GM18507 (cell line): ENCODE results near the gene STH.

Source experiments
- DNase-seq: peaks from one replicate; pipeline ENCODE4 v3.0.0; 2011; ENCODE audit warnings: low read depth; ENCODE audit not compliant: insufficient read length; ENCODE audit errors: extremely low spot score
- FAIRE-seq: peaks from 2 replicates; lab custom pipeline; 2011; peaks lifted over from hg19 to GRCh38; lab: Jason Lieb, UNC

STH gene

DNA sequence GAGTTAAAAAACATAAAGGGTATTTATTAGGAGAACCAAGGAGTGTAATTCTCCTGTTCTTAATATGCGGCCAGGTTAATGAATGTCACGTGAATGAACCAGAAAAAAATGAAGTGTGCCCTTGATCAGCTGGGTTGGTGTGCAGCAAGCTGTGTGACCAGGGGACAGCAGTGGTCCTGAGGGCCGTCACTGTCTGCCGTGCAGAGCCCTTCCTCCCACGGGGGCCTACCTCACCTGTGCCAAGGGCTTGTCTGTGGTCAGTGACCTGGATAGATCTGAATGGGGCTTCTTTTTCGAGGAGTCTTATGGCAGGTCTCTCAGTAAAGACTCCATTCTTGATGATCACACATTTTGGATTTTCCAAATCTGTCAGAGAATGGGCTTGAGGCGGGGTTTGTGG is 17.7 kb upstream of the STH start:
- no peak for DNase-seq
- no peak for FAIRE-seq

DNA sequence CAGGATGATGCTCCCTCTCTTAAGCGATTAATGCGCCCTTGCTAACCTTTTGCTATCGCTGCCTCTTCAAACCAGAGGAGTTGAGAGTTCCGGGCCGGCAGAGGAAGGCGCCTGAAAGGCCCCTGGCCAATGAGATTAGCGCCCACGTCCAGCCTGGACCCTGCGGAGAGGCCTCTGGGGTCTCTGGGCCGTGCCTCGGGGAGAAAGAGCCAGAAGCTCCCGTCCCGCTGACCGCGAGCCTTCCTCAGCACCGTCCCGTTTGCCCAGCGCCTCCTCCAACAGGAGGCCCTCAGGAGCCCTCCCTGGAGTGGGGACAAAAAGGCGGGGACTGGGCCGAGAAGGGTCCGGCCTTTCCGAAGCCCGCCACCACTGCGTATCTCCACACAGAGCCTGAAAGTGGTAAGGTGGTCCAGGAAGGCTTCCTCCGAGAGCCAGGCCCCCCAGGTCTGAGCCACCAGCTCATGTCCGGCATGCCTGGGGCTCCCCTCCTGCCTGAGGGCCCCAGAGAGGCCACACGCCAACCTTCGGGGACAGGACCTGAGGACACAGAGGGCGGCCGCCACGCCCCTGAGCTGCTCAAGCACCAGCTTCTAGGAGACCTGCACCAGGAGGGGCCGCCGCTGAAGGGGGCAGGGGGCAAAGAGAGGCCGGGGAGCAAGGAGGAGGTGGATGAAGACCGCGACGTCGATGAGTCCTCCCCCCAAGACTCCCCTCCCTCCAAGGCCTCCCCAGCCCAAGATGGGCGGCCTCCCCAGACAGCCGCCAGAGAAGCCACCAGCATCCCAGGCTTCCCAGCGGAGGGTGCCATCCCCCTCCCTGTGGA is 16.0 kb upstream of the STH start:
- DNase-seq (no peak), FAIRE-seq (no peak)

DNA sequence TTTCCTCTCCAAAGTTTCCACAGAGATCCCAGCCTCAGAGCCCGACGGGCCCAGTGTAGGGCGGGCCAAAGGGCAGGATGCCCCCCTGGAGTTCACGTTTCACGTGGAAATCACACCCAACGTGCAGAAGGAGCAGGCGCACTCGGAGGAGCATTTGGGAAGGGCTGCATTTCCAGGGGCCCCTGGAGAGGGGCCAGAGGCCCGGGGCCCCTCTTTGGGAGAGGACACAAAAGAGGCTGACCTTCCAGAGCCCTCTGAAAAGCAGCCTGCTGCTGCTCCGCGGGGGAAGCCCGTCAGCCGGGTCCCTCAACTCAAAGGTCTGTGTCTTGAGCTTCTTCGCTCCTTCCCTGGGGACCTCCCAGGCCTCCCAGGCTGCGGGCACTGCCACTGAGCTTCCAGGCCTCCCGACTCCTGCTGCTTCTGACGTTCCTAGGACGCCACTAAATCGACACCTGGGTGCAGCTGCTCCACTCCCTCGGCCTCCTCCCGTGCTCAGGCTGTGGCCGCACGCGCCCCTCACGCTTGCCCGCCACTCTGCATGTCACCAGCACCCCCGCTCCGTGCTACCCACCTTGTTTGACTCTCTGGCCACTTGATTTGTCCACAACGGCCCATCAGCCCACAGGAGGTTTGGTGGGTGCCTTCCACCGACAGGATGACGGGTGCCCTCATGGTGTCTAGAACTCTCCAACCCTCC is 15.3 kb upstream of the STH start:
- no peak for DNase-seq
- FAIRE-seq: no peak

DNA sequence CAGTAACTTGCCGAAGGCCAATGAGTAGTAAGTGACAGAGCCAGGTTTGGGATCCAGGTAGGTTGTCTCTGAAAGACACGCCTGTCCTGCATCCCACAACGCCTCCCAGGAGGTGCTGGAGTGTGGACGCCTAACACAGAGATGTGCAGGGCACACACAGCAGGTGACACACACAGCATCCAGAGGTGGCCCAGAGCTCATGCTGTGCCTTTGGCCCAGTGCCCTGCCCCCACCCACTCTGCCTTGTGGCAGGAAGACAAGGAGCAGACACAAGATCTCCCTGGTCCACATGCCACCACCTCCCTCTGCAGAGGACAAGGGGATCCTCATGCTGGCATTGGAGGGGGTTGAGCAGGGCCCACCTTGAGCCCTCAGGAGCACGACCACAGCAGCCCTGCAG is 14.7 kb upstream of the STH start:
- FAIRE-seq (no peak), DNase-seq (no peak)

DNA sequence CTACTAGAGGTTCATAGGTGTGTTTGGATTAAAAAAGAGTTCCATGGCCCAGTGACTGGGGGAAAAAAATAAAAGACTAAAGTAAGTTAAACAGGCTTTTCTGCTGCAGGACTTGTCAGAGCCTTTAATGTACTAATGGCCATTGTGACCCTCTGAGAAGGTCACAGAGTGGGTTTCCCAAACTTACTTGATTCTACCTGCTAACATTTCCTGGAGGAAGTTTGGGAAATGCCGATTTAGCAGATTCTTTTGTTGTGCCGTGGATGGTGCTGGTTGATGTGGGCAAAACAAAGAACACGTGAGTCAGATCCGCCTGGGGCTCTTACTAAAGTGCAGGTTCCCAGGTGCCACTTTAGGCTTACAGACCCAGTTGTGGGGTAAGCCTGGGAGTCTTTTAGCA is 13.6 kb upstream of the STH start:
- FAIRE-seq: no peak
- no peak for DNase-seq

DNA sequence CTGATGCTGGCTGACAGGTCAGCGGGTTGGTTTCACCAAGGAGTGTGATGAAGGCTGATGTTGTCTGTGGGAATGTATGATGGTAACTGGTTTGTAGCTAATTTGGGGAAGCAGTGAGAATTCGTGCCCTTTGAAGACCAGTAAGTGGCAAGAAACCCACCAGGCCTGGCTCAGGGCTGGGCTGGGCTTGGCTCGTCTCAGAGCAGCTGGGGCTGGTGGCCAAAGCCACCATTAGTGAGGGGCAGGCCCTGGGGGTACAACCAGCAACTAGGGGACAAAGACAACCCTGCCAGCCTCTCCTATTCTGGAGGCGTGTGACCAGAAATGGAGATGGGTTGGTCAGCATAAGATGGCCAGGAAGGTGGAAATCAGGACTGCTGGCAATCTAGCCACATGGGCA is 13.0 kb upstream of the STH start:
- no peak for DNase-seq
- FAIRE-seq: no peak

DNA sequence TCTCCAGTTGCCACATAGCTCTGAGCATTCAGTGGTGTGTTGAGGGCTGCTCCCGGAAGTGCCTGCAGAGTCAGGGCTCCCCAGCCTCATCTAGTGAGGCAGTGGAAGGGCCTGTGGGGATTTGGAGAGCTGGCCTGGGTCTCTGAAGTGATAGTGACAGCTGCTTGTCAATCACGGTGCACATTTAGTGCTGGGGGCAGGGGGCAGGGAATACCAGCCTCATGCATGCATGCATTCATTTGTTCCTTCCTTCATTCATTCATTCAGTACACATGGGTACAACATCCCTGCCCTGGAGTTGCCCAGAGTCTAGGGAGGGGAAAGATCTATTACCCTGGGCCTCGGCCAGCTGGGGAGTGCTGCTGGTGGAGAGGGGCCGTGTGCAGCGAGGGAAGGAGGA is 11.3 kb upstream of the STH start:
- DNase-seq (no peak), FAIRE-seq (no peak)

DNA sequence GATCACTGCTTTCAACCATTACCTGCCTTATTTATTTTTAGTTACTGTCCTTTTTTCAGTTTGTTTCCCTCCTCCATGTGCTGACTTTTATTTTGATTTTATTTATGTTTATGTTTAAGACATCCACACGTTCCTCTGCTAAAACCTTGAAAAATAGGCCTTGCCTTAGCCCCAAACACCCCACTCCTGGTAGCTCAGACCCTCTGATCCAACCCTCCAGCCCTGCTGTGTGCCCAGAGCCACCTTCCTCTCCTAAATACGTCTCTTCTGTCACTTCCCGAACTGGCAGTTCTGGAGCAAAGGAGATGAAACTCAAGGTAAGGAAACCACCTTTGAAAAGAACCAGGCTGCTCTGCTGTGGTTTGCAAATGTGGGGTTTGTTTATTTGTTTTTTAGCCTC is 9.3 kb upstream of the STH start:
- FAIRE-seq (no peak), DNase-seq (no peak)

DNA sequence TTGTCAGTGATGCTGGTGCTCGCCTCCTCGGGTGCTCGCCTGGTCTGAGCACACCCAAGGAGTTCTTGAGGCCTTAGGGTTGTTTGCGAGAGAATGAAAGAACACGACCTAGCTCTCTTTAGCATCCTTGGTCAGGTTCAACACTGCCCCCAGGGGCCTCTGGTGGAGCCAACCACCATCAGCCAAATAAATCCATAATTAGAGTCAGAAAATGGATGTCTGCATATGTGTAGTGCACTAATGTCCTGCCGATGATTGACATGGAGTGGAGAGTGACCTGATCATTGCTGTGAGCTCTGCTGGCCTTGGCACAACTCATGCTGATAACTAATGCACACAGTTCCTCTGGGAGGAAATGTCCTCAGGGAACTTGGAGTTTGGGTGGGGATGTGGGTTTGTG is 8.2 kb upstream of the STH start:
- DNase-seq: no peak
- FAIRE-seq: no peak

DNA sequence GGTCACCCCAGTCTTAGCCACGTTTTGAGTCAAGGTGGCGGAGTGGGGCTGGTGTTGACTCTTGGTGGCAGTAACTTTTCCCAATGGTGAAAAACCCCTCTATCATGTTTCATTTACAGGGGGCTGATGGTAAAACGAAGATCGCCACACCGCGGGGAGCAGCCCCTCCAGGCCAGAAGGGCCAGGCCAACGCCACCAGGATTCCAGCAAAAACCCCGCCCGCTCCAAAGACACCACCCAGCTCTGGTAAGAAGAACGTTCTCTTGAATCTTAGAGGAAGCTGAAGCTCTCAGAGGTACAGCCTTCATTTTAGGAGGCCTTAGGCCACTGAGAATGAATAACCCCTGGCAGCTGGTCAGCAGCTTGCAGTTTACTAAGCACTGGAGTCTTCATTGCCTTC is 7.7 kb upstream of the STH start:
- FAIRE-seq (no peak), DNase-seq (no peak)

DNA sequence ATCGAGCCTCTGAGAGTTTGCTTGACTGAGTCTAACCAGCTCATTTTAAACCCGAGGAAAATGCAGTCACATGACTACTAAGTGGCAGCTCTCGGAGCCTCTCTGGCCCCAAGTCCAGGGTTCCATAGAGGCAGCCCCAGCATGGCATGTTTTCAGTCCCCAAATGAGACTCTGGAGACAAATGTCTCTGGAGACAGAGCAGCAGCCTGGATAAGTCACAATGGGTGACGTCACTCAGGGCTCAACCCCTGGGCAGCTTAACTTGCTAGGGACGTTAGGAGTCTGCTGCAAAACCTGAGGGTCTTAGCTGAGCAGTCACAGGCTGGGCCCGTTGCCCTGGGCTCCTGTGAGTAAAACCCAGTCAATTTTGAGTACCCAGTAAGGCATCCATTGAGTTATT is 6.9 kb upstream of the STH start:
- FAIRE-seq (no peak), DNase-seq (no peak)

DNA sequence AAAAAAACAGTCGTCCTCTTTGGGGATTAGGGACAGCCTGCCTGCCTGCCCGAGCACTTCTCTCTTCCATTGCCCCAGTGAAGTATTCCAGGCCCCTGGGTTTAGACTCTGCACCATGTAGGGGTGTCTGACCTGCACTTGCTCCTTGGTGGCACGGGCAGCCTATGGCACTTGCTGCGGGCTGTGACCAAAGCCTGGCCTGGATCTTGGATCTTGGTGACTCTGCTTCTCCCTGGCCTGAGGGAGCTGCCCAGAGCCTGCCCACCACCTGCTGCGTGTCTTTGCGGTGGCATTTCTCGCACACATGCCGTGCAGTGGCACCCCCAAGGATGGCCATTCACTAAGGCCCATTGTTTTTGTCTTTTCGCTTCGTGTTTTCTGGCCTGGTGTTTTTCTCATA is 6.1 kb upstream of the STH start:
- FAIRE-seq: no peak
- DNase-seq: no peak

DNA sequence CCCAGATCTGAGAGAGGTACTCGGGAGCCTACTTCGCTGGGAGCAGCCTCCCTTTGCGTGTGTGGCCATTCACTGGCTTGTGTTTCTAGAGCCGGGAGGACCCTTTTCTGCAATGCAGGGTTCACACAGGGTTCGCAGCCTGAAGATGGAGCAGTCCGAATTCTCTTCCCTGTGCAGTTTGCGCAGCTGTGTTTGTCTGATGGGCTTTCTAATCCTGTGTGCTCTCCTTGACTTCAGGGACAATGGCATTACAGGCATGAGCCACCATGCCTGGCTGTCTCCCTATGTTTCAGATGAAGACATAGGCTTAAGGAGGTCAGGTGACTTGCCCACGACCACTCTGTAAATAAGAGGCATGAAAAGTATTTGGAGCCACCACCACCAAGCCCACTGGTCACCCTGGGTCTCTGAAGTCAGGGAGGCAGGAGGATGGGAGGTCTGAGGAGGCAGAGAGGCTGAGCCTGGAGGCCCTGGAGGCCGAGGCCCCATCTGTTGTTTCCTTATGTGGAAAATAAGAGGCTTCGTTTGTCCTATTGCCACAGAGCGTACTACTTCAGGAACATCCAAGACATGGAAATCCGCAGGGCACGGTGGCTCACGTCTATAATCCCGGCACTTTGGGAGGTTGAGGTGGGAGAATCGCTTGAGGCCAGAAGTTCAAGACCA is 5.0 kb upstream of the STH start:
- DNase-seq: no peak
- no peak for FAIRE-seq

DNA sequence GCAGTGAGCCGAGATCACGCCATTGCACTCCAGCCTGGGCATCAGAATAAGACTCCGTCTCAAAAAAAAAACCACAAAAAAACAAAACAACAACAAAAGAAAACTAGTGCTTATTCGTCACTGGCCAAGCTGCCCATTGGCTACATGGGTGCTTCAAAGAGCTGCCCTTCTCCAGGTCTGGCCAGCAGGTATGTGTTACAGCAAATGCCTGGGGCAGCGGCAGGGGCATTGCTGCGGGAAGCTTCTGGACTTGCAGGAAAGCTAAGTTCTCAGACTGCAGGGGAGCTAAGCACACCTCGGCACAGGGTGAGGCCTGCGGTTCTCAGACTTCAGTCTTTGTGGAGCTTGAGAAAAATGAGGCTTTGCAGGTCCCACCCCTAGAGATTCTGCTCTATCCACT is 4.1 kb upstream of the STH start:
- DNase-seq (no peak), FAIRE-seq (no peak)

DNA sequence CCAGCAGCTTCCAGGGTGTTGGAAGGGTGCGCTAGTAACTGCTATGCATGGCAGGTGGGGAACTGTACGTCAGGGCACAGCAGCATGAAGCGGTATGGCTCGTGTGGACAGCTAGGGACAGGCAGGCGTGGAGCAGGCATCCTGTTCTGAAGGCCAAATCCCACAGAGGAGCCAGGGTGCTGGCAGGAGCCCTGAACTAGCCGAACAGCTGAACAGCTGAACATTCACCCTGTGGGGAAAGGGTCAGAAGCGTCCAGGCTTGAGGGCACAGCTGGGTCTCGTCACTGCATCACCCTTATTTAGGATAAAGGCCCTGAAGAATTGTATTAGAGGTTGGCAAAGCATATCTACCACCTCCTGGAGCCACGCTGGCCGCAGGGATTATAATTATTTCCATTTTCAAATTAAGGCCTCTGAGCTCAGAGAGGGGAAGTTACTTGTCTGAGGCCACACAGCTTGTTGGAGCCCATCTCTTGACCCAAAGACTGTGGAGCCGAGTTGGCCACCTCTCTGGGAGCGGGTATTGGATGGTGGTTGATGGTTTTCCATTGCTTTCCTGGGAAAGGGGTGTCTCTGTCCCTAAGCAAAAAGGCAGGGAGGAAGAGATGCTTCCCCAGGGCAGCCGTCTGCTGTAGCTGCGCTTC is 3.3 kb upstream of the STH start:
- FAIRE-seq: no peak

DNA sequence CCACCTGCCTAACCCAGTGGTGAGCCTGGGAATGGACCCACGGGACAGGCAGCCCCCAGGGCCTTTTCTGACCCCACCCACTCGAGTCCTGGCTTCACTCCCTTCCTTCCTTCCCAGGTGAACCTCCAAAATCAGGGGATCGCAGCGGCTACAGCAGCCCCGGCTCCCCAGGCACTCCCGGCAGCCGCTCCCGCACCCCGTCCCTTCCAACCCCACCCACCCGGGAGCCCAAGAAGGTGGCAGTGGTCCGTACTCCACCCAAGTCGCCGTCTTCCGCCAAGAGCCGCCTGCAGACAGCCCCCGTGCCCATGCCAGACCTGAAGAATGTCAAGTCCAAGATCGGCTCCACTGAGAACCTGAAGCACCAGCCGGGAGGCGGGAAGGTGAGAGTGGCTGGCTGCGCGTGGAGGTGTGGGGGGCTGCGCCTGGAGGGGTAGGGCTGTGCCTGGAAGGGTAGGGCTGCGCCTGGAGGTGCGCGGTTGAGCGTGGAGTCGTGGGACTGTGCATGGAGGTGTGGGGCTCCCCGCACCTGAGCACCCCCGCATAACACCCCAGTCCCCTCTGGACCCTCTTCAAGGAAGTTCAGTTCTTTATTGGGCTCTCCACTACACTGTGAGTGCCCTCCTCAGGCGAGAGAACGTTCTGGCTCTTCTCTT is 2.6 kb upstream of the STH start:
- no peak for FAIRE-seq
- DNase-seq: no peak

More for the DNA sequence above, 3.3 kb upstream of the STH start:
- DNase-seq: no peak

DNA sequence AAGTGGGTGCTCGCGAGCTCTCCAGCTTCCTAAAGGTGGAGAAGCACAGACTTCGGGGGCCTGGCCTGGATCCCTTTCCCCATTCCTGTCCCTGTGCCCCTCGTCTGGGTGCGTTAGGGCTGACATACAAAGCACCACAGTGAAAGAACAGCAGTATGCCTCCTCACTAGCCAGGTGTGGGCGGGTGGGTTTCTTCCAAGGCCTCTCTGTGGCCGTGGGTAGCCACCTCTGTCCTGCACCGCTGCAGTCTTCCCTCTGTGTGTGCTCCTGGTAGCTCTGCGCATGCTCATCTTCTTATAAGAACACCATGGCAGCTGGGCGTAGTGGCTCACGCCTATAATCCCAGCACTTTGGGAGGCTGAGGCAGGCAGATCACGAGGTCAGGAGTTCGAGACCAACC is 1.9 kb upstream of the STH start:
- no peak for DNase-seq
- FAIRE-seq: no peak

DNA sequence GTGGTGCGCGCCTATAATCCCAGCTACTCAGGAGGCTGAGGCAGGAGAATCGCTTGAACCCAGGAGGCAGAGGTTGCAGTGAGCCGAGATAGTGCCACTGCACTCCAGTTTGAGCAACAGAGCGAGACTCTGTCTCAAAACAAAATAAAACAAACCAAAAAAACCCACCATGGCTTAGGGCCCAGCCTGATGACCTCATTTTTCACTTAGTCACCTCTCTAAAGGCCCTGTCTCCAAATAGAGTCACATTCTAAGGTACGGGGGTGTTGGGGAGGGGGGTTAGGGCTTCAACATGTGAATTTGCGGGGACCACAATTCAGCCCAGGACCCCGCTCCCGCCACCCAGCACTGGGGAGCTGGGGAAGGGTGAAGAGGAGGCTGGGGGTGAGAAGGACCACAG is 1.4 kb upstream of the STH start:
- DNase-seq (no peak), FAIRE-seq (no peak)

DNA sequence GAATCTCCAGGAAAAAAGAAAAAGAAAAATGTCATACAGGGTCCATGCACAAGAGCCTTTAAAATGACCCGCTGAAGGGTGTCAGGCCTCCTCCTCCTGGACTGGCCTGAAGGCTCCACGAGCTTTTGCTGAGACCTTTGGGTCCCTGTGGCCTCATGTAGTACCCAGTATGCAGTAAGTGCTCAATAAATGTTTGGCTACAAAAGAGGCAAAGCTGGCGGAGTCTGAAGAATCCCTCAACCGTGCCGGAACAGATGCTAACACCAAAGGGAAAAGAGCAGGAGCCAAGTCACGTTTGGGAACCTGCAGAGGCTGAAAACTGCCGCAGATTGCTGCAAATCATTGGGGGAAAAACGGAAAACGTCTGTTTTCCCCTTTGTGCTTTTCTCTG is 845 bp downstream of the STH start:
- DNase-seq: no peak
- no peak for FAIRE-seq

DNA sequence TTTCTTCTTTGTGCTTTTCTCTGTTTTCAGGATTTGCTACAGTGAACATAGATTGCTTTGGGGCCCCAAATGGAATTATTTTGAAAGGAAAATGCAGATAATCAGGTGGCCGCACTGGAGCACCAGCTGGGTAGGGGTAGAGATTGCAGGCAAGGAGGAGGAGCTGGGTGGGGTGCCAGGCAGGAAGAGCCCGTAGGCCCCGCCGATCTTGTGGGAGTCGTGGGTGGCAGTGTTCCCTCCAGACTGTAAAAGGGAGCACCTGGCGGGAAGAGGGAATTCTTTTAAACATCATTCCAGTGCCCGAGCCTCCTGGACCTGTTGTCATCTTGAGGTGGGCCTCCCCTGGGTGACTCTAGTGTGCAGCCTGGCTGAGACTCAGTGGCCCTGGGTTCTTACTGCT is 1.2 kb downstream of the STH start:
- FAIRE-seq (no peak), DNase-seq (no peak)
